ENCODE results near the gene ECE1. TPM values are rescaled to one million over a fixed set of nuclear protein-coding genes. Genes with fewer than 3 reads are reported as not detected.

ECE1 gene
- total and polyA plus RNA-seq, 2 of the 13 experiments (the other 11 are each of a cell fraction or from before 2014, with no cell fraction given), result 13.5 to 21.2 TPM

- TF ChIP-seq PBX2 (CRISPR knock-in tag; IDR thresholded peaks at IDR 0.05) (no peak), ZNF724P (CRISPR knock-in tag; IDR thresholded peaks at IDR 0.05; ENCODE audit: borderline replicate concordance) (no peak), ZNF17 (CRISPR knock-in tag; IDR thresholded peaks at IDR 0.05) (no peak), NR2F2 (IDR thresholded peaks at IDR 0.05; ENCODE audit: borderline replicate concordance, low read depth) (no peak), ZNF512 (CRISPR knock-in tag; IDR thresholded peaks at IDR 0.05) (no peak), PCBP2 (optimal IDR thresholded peaks at IDR 0.05; ENCODE audit: low read depth, low read length, poor library complexity, severe bottlenecking) (no peak), HCFC1 (IDR thresholded peaks at IDR 0.05; ENCODE audit: low read depth, low read length) (no peak)
- H2AFZ ChIP-seq (ENCODE audit: low read length), result no peak overlapping the region
- intact Hi-C loops (cut with micrococcal nuclease; ENCODE audit: unreplicated experiment) (loop anchor here (5.0 to 10.0 kb wide), 2 partner anchors 261 to 549 kb away; partner anchors contain the start of gene USP48), in situ Hi-C loops (cut with HindIII; ENCODE audit: extremely low pct_ligation_motif_present, low pct_unique_long_range_greater_than_20kb) (loop anchor here (5.0 to 25.0 kb wide), 2 partner anchors 134 to 254 kb away; no protein-coding TSS in a partner anchor)
- no peak overlapping the region for H3K9ac ChIP-seq (ENCODE audit: insufficient read depth, low read depth, low read length)
- H3K4me3 ChIP-seq (replicated peaks in 1 of 3; ENCODE audit: insufficient read depth in 1 of 3, low read depth in 2 of 3, low read length in 3 of 3), result no peak overlapping the region
- DNase-seq (ENCODE audit: low spot score) (no peak), ATAC-seq (no peak), FAIRE-seq (no peak)
- ChIA-PET POLR2A (interaction anchor here (1.8 kb wide), 1 partner anchor 135 kb away, joined by 5 read pairs; no protein-coding TSS in a partner anchor), CTCF (ENCODE audit: low intra/inter-chr PET ratio, low total read pairs) (no interaction called here)
- no TSS peak for BruUV-seq (replicated peaks)
- no peak overlapping the region for H3K27ac ChIP-seq (ENCODE audit: extremely low read length, insufficient read depth, low read length)
- H3K9me3 ChIP-seq (ENCODE audit: low read length), result no peaks in the 10 kb centered on the region
- peaks cover 6% of the 10 kb centered on the region; the same call in 1 of the 2 replicates for H3K4me1 ChIP-seq (ENCODE audit: insufficient read depth, low read length)
- 91% methylated on average over 5 of the region's 8 CpGs for WGBS (ENCODE audit: low lambda C conversion rate)
- H3K27me3 ChIP-seq (ENCODE audit: control insufficient read depth in 1 of 2, insufficient read depth in 2 of 2, low read length in 2 of 2), result no peaks in the 10 kb centered on the region
- no peaks in the 10 kb centered on the region for H3K79me2 ChIP-seq (ENCODE audit: insufficient read depth, low read length)
- H3K4me2 ChIP-seq (ENCODE audit: low read depth, low read length), result no peak overlapping the region
- H4K20me1 ChIP-seq (ENCODE audit: insufficient read depth, low read length), result no peaks in the 10 kb centered on the region
- H3K36me3 ChIP-seq (replicated peaks in 1 of 2; ENCODE audit: control insufficient read depth in 1 of 2, insufficient read depth in 2 of 2, low read length in 2 of 2), result peaks cover 8 to 17% of the 10 kb centered on the region in 2 experiments; a peak in 3 of 5 replicates
These were observed 56.8 kb downstream of the ECE1 start for GRCh38 chr1:21233490-21233889.

All from HepG2 (cell line).